Suprapubic skin (tissue), 3 donors: ENCODE measurements around the gene RNF141.

Experiments
- CTCF ChIP-seq, 2 donors: fragments of 200-600 bp in 1 of 2; fragments of 450-650 bp in 1 of 2; sonication (generic) in 1 of 2; IDR thresholded peaks; one replicate each; pipeline ENCODE4 v1.5.1; 2016 to 2019; ENCODE audit warnings: antibody characterized with exemption in 2 of 2, mild to moderate bottlenecking in 1 of 2, moderate library complexity in 1 of 2
- POLR2A ChIP-seq, 2 donors: fragments of 450-650 bp; IDR thresholded peaks; one replicate each; pipeline ENCODE4 v1.6.1; 2017; ENCODE audit warnings: antibody characterized with exemption in 2 of 2, mild to moderate bottlenecking in 2 of 2, moderate library complexity in 2 of 2

- no peak for TF ChIP-seq CTCF (IDR thresholded peaks at IDR 0.05)
- TF ChIP-seq POLR2A (IDR thresholded peaks at IDR 0.05): no peak
Observed at GRCh38 chr11:10587388-10587787, 46.4 kb upstream of the RNF141 start.
